ENCODE data around the gene KRTDAP.

- TF ChIP-seq ZBTB7A (IDR thresholded peaks at IDR 0.05; ENCODE audit: low read depth), result no peak
- TF ChIP-seq TAF1 (IDR thresholded peaks at IDR 0.05; ENCODE audit: low read depth), result no peak
- TF ChIP-seq EP300 (IDR thresholded peaks at IDR 0.05; ENCODE audit: borderline replicate concordance), result no peak
- TF ChIP-seq NFIC (IDR thresholded peaks at IDR 0.05), result no peak
- TF ChIP-seq RAD21 (IDR thresholded peaks at IDR 0.05; ENCODE audit: low read depth), result no peak
- no peak for TF ChIP-seq YY1 (IDR thresholded peaks at IDR 0.05; ENCODE audit: low read depth)
Observed at GRCh38 chr19:35521124-35521743, 31.0 kb upstream of the KRTDAP start.
